Hematopoietic multipotent progenitor cell treated with erythropoietin and hydrocortisone succinate and interleukin-3 and kit ligand, for 8 days (in vitro differentiated cells): ENCODE data around the gene LEO1.

Source experiments
- DNase-seq: peaks from one replicate; pipeline ENCODE4 v3.0.0-alpha.2; 2015

The LEO1 gene

GRCh38 chr15:51924156-51925068, 47.2 kb downstream of the LEO1 start:
- no peak for DNase-seq

GRCh38 chr15:51917493-51917892, 54.1 kb downstream of the LEO1 start:
- DNase-seq = peak; percentile 54

GRCh38 chr15:51912528-51912927, 59.0 kb downstream of the LEO1 start:
- DNase-seq = no peak

GRCh38 chr15:51909584-51909983, 62.0 kb downstream of the LEO1 start:
- DNase-seq = no peak

- no peak for DNase-seq
These were observed 63.3 kb downstream of the LEO1 start for GRCh38 chr15:51908316-51908715.

- no peak for DNase-seq
These were observed 64.3 kb downstream of the LEO1 start for GRCh38 chr15:51907136-51907862.

GRCh38 chr15:51904931-51905330, 66.6 kb downstream of the LEO1 start:
- no peak for DNase-seq

- no peak for DNase-seq
These were observed 67.2 kb downstream of the LEO1 start for GRCh38 chr15:51904421-51904820.

GRCh38 chr15:51889486-51889885, 82.1 kb downstream of the LEO1 start:
- DNase-seq = no peak

- DNase-seq = peak; percentile 53
These were observed 82.9 kb downstream of the LEO1 start for GRCh38 chr15:51888593-51889195.
